Measurements from ENCODE around the gene PRR33.

The PRR33 gene

DNA sequence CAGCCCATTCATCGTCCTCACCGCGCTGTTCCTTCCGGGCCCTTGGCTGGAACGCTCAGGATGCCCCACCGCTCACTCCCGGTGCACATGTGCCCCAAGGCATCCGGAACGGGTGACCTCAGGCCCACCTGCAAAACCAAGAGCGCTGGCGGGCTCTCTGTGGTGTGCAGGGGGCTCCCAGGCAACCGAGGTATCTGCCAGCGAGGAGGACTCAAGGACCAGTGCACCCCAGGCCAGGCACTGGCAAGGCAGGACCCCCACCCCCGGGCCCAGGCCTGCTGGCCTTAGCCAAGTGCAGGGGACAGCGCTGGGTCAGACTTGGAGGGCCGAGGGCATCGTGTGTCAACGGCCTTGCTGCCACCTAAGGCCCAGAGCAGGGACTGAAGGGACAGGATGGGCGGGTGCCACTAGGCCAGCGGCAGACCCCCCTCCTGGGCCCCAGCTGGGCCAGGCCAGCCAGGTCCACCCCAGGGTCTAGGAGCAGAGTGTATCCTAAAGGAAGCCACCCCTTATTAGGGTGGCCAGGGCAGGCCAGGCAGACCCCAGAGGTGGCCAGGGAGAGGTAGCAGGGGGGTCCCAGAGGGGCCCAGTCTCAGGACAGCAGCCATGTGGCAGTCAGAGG is 36.3 kb upstream of the PRR33 start:
- DNase-seq, result no peak

DNA sequence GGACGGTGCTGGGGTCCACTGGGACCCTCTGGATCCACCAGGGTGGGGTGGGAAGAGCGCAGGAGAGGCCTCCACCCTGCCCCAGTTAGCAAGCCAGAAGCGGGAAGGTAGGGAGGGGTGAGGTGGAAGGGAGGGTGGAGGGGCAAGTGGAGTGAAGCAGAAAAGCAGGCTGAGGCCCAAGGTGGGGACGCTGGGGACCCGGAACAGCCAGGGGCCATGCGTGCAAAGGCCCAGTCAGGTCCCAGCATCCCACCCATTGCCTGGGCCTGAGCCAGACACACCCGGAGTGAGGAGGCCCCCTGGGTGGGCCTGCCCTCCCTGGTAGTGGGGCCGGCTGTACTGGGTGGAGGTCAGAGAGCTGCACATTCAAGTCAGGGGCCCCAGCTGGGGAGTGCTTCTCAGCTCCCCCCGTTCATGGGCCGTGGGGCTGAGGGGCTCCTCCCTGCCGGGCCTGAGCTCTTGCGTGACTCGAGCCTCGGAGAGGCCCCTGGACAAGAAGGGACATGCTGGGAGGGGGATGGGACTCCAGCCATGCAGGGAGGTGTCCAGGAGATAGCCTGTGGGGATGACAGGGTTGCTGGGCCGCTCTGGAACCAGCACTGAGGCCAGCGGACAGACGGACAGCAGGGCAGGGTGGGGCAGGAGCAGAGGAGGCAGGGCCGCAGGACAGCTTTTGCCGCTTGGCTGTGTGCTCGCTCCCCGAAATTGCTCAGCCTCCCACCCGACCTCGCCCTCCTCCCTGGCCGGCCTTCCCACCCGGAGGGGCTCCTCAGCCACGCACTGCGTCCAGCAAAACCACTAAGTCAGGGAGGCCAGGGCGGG is 35.5 kb upstream of the PRR33 start:
- DNase-seq, result no peak

DNA sequence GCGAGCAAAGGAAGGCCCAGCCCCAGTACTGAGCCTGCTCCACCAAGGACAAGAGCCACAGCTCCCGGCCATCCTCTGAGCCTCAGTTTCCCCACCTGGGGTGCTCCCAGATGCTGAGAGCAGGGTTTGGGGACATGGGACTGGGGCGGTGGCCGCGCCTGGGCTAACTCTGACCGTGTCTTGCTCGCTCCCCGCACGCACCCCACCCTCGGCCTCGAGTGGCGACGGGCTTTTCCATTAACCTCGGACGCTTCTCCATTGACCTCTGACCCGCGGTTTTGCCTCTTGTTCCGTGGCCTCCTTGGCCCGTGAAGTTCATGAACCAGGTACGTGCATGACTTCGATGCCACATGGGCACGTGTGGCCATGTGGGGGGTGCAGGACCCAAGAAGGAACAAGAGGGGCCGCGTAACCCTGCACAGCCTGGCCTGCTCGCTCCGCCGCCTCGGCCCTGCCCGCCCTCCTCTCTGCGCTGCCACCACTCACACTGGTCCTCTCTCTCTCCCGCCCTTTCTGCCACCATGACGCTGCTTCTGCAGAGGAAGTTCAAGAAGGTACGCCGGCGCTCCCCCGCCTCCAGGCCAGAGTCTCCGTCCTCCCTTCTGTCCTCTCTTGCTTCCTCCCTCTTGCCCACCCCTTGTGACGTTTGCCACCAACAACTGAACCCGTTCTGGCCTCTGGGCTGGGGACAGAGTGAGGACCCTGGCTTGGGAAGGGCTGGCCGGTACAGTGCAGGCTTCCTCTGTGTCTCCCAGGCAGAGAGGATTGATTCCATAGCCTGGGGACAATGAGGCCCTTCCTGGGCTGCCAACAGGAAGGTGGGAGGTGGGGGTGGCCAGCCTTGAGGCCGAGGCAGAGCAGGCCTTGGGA is 34.7 kb upstream of the PRR33 start:
- DNase-seq, result no peak

DNA sequence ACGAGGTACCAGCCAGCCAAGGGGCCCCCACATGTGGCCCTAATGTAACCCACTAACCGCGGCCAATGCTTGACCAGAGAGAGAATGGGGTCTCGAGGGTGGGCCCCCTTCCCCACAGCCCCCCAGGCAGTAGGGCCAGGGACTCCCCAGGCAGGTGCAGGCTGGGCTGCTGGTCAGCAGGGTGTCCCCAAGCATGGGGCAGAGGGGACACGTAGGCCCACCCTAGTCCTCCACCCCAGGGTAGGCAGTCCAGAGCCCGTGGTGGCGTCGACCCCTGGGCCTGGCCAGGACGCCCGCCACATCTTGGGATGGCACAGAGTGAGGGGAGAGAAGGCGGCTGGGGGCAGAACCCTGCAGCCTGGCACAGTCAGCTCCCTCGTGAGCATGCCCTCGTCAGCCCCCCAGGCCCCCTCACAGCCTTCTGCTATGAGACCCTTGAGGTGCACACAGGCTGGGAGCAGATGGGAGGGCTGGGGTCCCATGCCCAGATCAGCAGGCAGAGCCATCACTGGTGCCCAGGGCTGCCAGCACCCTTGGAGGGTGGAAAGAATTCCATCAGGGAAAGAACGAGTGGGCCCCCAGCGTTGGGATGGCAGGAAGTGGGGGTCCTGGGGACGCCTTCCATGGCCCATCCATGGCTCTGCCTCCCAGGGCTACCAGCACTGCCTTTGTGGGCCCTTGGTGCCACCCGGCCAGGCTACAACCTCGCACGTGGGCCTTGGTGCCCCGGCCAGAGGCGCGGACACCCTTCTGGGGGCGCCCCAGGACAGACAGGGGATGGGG is 33.9 kb upstream of the PRR33 start:
- DNase-seq, result no peak

GRCh38 chr11:1924646-1925372 is 33.1 kb upstream of the PRR33 start:
- no peak for DNase-seq

- no peak for DNase-seq
Measured at GRCh38 chr11:1924181-1924580, 32.5 kb upstream of the PRR33 start.

DNA sequence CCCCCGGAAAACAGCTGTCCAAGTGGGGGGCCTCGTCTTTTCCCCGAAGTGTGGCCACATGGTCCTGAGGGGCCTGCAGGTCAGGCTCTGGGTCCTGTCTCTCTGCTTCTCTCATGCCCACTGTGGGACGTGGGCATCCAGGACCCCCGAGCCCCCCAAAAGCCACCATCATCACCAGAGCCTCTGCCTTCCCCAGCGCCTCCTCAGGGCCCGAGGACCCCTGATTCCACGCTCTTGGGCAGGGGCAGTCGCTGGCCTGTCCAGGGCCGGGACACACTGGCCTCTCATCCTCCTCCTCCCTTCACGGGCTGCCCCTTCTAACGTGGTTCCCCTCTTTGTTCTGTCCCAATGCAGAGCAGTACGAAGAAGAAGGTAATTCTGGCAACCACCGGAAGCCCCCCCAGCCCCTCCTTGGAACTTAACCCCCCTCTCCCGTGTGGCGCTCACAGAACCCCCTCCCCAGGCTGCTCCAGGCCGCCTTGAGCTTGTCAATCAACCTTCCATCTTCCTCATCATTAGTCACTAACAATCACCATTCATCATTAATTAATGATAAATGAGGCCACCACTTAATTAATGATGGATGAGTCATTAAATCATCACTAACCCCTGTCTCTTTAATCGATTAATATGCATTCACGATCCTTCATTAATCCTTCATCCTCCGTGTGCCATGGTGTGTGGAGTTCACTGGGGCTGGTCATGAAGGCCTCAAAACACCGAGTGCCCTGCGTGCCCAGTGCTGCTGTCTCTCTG is 31.7 kb upstream of the PRR33 start:
- no peak for DNase-seq

DNA sequence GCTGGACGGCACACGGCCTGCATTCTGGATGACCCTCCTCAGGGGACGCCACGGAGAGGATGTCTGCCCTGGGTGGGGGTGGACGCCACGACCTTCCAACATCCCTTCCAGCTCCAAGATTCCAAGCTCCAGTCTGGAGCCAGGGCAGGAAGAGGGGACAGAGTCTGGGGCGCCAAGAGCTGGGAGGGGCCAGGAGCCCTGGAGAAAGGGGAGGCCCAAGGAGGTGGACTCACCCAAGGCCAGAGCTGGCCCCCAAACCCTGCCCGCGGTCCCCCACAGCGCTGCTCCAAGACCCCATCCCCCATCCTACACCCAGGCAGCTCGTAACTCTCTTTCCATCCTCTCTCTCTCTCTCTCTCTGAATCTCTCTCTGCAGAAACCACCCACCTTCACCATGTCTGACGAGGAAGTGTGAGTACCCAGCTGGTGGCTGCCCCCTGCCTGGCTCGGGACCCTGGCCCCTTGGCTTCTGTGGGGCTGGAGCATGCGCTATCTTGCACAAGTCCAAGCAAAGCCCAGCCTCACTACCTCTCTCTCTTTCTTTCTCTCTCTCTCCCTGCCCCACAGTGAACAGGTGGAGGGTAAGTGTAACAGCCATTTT is 30.9 kb upstream of the PRR33 start:
- no peak for DNase-seq

- no peak for DNase-seq
Measured at GRCh38 chr11:1921574-1922141, 30.0 kb upstream of the PRR33 start.

DNA sequence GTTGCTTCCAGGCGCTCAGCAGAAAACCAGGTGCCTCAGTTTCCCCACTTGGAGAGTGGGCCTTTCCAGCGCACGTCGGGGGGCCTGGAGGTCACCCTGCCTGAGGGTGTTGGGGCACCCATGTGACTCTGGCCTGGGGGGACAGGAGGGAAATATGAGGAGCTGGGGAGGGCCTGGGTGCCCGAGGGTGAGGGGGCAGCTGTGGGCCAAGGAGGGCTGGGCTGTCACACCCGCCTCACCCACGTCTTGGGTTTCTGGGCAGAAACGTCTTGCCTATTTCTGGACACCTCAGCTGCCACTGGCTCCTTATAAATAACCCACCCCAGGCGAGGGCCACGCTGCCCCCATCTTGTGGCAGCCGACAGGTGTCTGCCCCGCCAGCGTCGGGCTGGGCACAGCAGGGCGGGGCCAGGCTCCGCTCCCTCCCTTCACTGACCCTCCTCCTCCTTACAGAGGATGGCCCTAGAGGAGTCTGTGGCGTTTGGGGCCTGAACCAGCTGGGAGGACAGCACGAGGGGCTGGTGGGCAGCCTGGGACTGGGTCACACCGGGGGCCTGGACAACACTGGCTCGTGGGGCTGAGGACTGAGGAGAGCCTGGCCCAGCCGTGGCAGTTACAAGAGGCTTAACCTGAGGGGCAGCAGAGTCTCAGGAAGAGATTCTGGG is 29.3 kb upstream of the PRR33 start:
- no peak for DNase-seq

DNA sequence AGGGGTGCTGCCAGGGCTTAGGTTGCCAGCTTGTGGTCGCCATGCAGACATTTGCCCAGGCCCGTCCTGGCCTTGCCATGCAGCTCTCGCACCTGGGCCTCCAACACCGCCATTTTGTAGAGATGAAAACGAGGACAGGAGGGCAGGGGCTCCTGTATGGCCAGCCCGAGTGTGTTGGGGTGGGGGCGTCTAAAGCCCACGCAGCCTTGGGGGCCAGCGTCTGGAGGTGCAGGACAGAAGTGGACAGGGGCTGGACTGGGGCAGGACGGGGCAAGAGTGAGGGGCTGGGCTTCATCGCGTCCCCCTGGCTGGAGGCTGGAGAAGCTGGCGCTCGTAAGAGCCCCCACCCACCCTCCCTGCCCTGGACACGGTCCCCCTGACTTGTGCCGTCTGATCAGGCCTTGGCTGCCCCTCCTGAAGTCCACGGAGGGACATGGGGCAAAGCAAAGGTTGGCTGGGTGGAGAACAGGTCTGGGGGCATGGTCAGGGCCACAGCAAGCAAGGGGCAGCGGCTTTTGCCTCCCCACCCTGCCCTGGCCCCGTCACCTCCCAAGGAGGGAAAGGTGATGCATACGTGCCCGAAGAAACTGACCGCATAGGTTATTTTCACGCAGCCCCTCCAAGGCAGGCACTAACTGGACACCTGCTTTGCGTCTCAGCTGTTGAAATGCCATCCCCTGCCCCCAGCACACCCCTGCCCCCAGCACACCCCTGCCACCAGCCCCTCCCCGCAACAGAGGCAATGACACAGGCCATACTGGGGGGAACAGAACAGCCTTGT is 28.6 kb upstream of the PRR33 start:
- DNase-seq, result no peak

- no peak for DNase-seq
Measured at GRCh38 chr11:1919391-1920127, 27.9 kb upstream of the PRR33 start, which contains the start of gene TNNT3. TSS of gene TNNT3 (plus strand) at chr11:1919703. CDS start at chr11:1922875, 3,172 bp downstream.

- no peak for DNase-seq
Measured at GRCh38 chr11:1918436-1919315, 27.0 kb upstream of the PRR33 start.

GRCh38 chr11:1917523-1918435 is 26.1 kb upstream of the PRR33 start:
- no peak for DNase-seq

GRCh38 chr11:1916986-1917522 is 25.4 kb upstream of the PRR33 start:
- DNase-seq, result no peak

Data from activated CD8-positive, alpha-beta memory T cell treated with anti-CD3 and anti-CD28 coated beads, Interleukin-2, amount 50 U/mL, for 4 hours (primary cell).